Measurements from ENCODE around the gene IDH3G.

DNA sequence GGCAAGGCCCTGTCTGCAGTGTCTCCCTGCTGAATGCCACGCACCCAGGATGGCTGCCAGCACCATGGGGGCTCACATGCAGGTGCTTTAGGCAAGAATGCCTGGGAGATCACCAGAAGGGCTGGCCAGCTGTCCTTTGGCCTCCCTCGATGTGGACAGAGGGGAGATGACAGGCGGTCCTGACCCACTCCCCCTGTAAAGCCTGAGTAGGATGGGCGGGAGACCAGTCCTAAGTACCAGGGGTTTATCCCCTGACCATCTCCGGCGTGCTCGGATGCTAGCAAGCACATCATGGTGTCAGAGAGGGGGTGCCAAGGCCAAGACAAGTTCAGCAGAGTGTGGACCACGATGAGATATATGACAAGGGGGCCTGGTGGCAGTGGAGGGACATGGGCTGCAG, 30.9 kb upstream of the IDH3G start:
- TF ChIP-seq, protein P1, sequence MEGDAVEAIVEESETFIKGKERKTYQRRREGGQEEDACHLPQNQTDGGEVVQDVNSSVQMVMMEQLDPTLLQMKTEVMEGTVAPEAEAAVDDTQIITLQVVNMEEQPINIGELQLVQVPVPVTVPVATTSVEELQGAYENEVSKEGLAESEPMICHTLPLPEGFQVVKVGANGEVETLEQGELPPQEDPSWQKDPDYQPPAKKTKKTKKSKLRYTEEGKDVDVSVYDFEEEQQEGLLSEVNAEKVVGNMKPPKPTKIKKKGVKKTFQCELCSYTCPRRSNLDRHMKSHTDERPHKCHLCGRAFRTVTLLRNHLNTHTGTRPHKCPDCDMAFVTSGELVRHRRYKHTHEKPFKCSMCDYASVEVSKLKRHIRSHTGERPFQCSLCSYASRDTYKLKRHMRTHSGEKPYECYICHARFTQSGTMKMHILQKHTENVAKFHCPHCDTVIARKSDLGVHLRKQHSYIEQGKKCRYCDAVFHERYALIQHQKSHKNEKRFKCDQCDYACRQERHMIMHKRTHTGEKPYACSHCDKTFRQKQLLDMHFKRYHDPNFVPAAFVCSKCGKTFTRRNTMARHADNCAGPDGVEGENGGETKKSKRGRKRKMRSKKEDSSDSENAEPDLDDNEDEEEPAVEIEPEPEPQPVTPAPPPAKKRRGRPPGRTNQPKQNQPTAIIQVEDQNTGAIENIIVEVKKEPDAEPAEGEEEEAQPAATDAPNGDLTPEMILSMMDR (IDR thresholded peaks at IDR 0.05), result no peak
- TF ChIP-seq POLR2AphosphoS5 (IDR thresholded peaks at IDR 0.05; ENCODE audit: insufficient read depth in 1 of 2, low read depth in 1 of 2) (no peak), POLR2A (IDR thresholded peaks at IDR 0.05) (no peak)
